Type B pancreatic cell (in vitro differentiated cells): ENCODE data around the gene FUT6. TPM values are rescaled to one million over a fixed set of nuclear protein-coding genes. Genes with fewer than 3 reads are reported as not detected.
"Not testable (repeated sequence)": the region's sequence is repeated elsewhere in the genome, so short reads cannot be mapped to it uniquely, and the experiment has no call there.

ENCODE experiments used
- DNase-seq: peaks from one replicate; pipeline ENCODE4 v3.0.0; 2021; ENCODE audit warnings: mixed read lengths; ENCODE audit not compliant: unreplicated experiment; ENCODE audit errors: extremely low spot score
- H3K27ac Mint-ChIP-seq: 2 replicates; pipeline ENCODE4 v1.8.0; 2021; ENCODE audit warnings: mild to moderate bottlenecking, mixed read lengths
- H3K27me3 Mint-ChIP-seq: 2 replicates; pipeline ENCODE4 v1.8.0; 2021; ENCODE audit warnings: mixed read lengths
- H3K36me3 Mint-ChIP-seq: 2 replicates; pipeline ENCODE4 v1.8.0; 2021; ENCODE audit warnings: mixed read lengths
- H3K4me1 Mint-ChIP-seq: one replicate; pipeline ENCODE4 v1.8.0; 2021; ENCODE audit warnings: mixed read lengths; ENCODE audit not compliant: unreplicated experiment
- H3K4me3 Mint-ChIP-seq: 2 replicates; pipeline ENCODE4 v1.8.0; 2021; ENCODE audit warnings: mild to moderate bottlenecking, mixed read lengths
- H3K9me3 Mint-ChIP-seq: 2 replicates; pipeline ENCODE4 v1.8.0; 2021; ENCODE audit warnings: mixed read lengths
- CTCF ChIP-seq: fragments of 200-600 bp; sonication (generic); conservative IDR thresholded peaks from 2 replicates; pipeline ENCODE4 v1.5.0; 2021; ENCODE audit warnings: antibody characterized with exemption, mild to moderate bottlenecking
- total RNA-seq: library from RNA; stranded (reverse); gene quantifications from 2 replicates; pipeline ENCODE4 v1.2.1, GENCODE V29; 2021; ENCODE audit warnings: low replicate concordance

FUT6 gene
- total RNA-seq, 1 donor from 2014 or later: 0.87 TPM

- DNase-seq: no peak
- Mint-ChIP-seq H3K4me3 (no peak overlapping the region), H3K4me1 (peaks cover 18% of the 10 kb centered on the region), H3K9me3 (no peaks in the 10 kb centered on the region), H3K27me3 (no peaks in the 10 kb centered on the region), H3K36me3 (no peaks in the 10 kb centered on the region), H3K27ac (no peak overlapping the region)
- no peak for TF ChIP-seq CTCF
These were observed 41.1 kb upstream of the FUT6 start for GRCh38 chr19:5880604-5881078.

- Mint-ChIP-seq H3K9me3 (no peaks in the 10 kb centered on the region), H3K4me1 (peaks cover 15% of the 10 kb centered on the region), H3K27ac (no peak overlapping the region), H3K36me3 (no peaks in the 10 kb centered on the region), H3K27me3 (no peaks in the 10 kb centered on the region), H3K4me3 (no peak overlapping the region)
- no peak for TF ChIP-seq CTCF
- DNase-seq: no peak
These were observed 40.7 kb upstream of the FUT6 start for GRCh38 chr19:5880196-5880595.

GRCh38 chr19:5877882-5878281 is 38.4 kb upstream of the FUT6 start:
- H3K27me3 Mint-ChIP-seq: no peaks in the 10 kb centered on the region
- no peaks in the 10 kb centered on the region for H3K36me3 Mint-ChIP-seq
- no peak overlapping the region for H3K4me3 Mint-ChIP-seq
- DNase-seq: no peak
- H3K4me1 Mint-ChIP-seq: peaks cover 9% of the 10 kb centered on the region
- H3K9me3 Mint-ChIP-seq: no peaks in the 10 kb centered on the region
- TF ChIP-seq CTCF: no peak
- no peak overlapping the region for H3K27ac Mint-ChIP-seq

- Mint-ChIP-seq H3K4me3 (no peak overlapping the region), H3K9me3 (no peaks in the 10 kb centered on the region), H3K4me1 (peaks cover 6% of the 10 kb centered on the region), H3K36me3 (no peaks in the 10 kb centered on the region), H3K27me3 (no peaks in the 10 kb centered on the region), H3K27ac (no peak overlapping the region)
- TF ChIP-seq CTCF: no peak
- no peak for DNase-seq
These were observed 37.9 kb upstream of the FUT6 start for GRCh38 chr19:5877427-5877826.

- H3K4me3 Mint-ChIP-seq, H3K4me1 Mint-ChIP-seq, H3K27me3 Mint-ChIP-seq, H3K27ac Mint-ChIP-seq, DNase-seq, H3K36me3 Mint-ChIP-seq, H3K9me3 Mint-ChIP-seq: not testable (repeated sequence)
These were observed 35.0 kb upstream of the FUT6 start for GRCh38 chr19:5874496-5874895.

- no peak for DNase-seq
- H3K9me3 Mint-ChIP-seq: no peaks in the 10 kb centered on the region
- H3K36me3 Mint-ChIP-seq: no peaks in the 10 kb centered on the region
- H3K27ac Mint-ChIP-seq: no peak overlapping the region
- no peaks in the 10 kb centered on the region for H3K27me3 Mint-ChIP-seq
- TF ChIP-seq CTCF: no peak
- peaks cover 5% of the 10 kb centered on the region for H3K4me1 Mint-ChIP-seq
- no peak overlapping the region for H3K4me3 Mint-ChIP-seq
These were observed 34.2 kb upstream of the FUT6 start for GRCh38 chr19:5873617-5874199.
